ENCODE measurements around the gene LINGO1. TPM values are rescaled to one million over a fixed set of nuclear protein-coding genes. Genes with fewer than 3 reads are reported as not detected.

Gene LINGO1
- total RNA-seq, 1 experiment from 2014 or later = 51.3 TPM

- Mint-ChIP-seq H3K4me1 (peaks cover 65% of the 10 kb centered on the region), H3K4me3 (no peak overlapping the region), H3K9me3 (no peaks in the 10 kb centered on the region), H3K27me3 (ENCODE audit: low read depth) (no peaks in the 10 kb centered on the region; the same call in 1 of the 2 replicates), H3K27ac (no peak overlapping the region), H3K36me3 (peaks cover 5% of the 10 kb centered on the region; the same call in 1 of the 2 replicates)
- ChIA-PET POLR2A (no interaction called here), CTCF (interaction anchor here (1.1 to 17.1 kb wide), 5 partner anchors 14 to 216 kb away, joined by 3 to 195 read pairs (median 5); partner anchors contain the start of gene LINGO1)
- ATAC-seq (no peak), DNase-seq (ENCODE audit: low spot score) (no peak)
- no peak for TF ChIP-seq NR3C1 (CRISPR knock-in tag; conservative IDR thresholded peaks at IDR 0.05; ENCODE audit: low read depth)
- no peak for TF ChIP-seq GTF2I (CRISPR knock-in tag; conservative IDR thresholded peaks at IDR 0.05)
- no peak for TF ChIP-seq ESRRA (CRISPR knock-in tag; IDR thresholded peaks at IDR 0.05; ENCODE audit: borderline replicate concordance)
- no peak for TF ChIP-seq FOXP1 (CRISPR knock-in tag; IDR thresholded peaks at IDR 0.05; ENCODE audit: borderline replicate concordance)
- no peak for TF ChIP-seq RORB (CRISPR knock-in tag; IDR thresholded peaks at IDR 0.05)
- no peak for TF ChIP-seq ZNF138 (CRISPR knock-in tag; conservative IDR thresholded peaks at IDR 0.05)
- no peak for TF ChIP-seq CREB1 (CRISPR knock-in tag; IDR thresholded peaks at IDR 0.05)
- no peak for TF ChIP-seq E2F5 (CRISPR knock-in tag; IDR thresholded peaks at IDR 0.05)
- TF ChIP-seq ARID4B (CRISPR knock-in tag; IDR thresholded peaks at IDR 0.05; ENCODE audit: borderline replicate concordance) = no peak
- TF ChIP-seq ZBTB21 (CRISPR knock-in tag; IDR thresholded peaks at IDR 0.05; ENCODE audit: borderline replicate concordance) = no peak
- no peak for TF ChIP-seq STAT6 (CRISPR knock-in tag; conservative IDR thresholded peaks at IDR 0.05; ENCODE audit: low read depth)
- TF ChIP-seq PRRX2 (CRISPR knock-in tag; IDR thresholded peaks at IDR 0.05) = no peak
- TF ChIP-seq FOXK1 (CRISPR knock-in tag; IDR thresholded peaks at IDR 0.05) = no peak
- no peak for TF ChIP-seq ATF3 (CRISPR knock-in tag; conservative IDR thresholded peaks at IDR 0.05)
- no peak for TF ChIP-seq TEAD4 (CRISPR knock-in tag; IDR thresholded peaks at IDR 0.05)
- no peak for TF ChIP-seq ZNF416 (CRISPR knock-in tag; IDR thresholded peaks at IDR 0.05)
Measured at GRCh38 chr15:77620297-77620696, 12.4 kb downstream of the LINGO1 start.

- H3K4me1 Mint-ChIP-seq = peaks cover 61% of the 10 kb centered on the region
- no peaks in the 10 kb centered on the region; the same call in 1 of the 2 replicates for H3K27me3 Mint-ChIP-seq (ENCODE audit: low read depth)
- ChIA-PET POLR2A (no interaction called here), CTCF (interaction anchor here (0.6 to 17.1 kb wide), 7 partner anchors 9 to 217 kb away, joined by 3 to 195 read pairs (median 5); partner anchors contain the start of gene LINGO1)
- H3K4me3 Mint-ChIP-seq = no peak overlapping the region
- H3K27ac Mint-ChIP-seq = no peak overlapping the region
- peaks cover 9% of the 10 kb centered on the region for H3K36me3 Mint-ChIP-seq
- DNase-seq (ENCODE audit: low spot score) = no peak
- no peaks in the 10 kb centered on the region for H3K9me3 Mint-ChIP-seq
- no peak for ATAC-seq
- TF ChIP-seq MXD4 (CRISPR knock-in tag; IDR thresholded peaks at IDR 0.05; ENCODE audit: borderline replicate concordance) (no peak), NFATC4 (CRISPR knock-in tag; IDR thresholded peaks at IDR 0.05) (no peak), GTF2I (CRISPR knock-in tag; conservative IDR thresholded peaks at IDR 0.05) (no peak), ELF4 (CRISPR knock-in tag; IDR thresholded peaks at IDR 0.05; ENCODE audit: low read depth) (no peak), MAX (CRISPR knock-in tag; IDR thresholded peaks at IDR 0.05) (no peak), MLX (CRISPR knock-in tag; IDR thresholded peaks at IDR 0.05) (no peak), ZMAT4 (CRISPR knock-in tag; IDR thresholded peaks at IDR 0.05) (no peak), FOXP4 (CRISPR knock-in tag; IDR thresholded peaks at IDR 0.05) (no peak), ZNF121 (CRISPR knock-in tag; IDR thresholded peaks at IDR 0.05) (no peak), CREB1 (CRISPR knock-in tag; IDR thresholded peaks at IDR 0.05) (no peak)
Measured at GRCh38 chr15:77619883-77620282, 12.8 kb downstream of the LINGO1 start.

Data from WTC11 (cell line).